LNCaP clone FGC (cell line): ENCODE data around the gene SRRT.
"Not testable (repeated sequence)": the region's sequence is repeated elsewhere in the genome, so short reads cannot be mapped to it uniquely, and the experiment has no call there.

Experiments used
- DNase-seq: peaks from one replicate; pipeline ENCODE4 v3.0.0-alpha.2; 2011; ENCODE audit warnings: low read depth
- H3K4me3 ChIP-seq: 2 replicates; pipeline ENCODE4 v1.5.1; 2011; ENCODE audit warnings: mild to moderate bottlenecking, low read depth, low read length, control low read depth
- CTCF ChIP-seq: IDR thresholded peaks from 2 replicates; pipeline ENCODE4 v1.5.1; 2012; ENCODE audit warnings: mild to moderate bottlenecking; ENCODE audit not compliant: control insufficient read depth, insufficient read depth; ENCODE audit errors: extremely low read depth

The SRRT gene

GRCh38 chr7:100921039-100921438 lies 46.1 kb downstream of the SRRT start:
- no peak overlapping the region for H3K4me3 ChIP-seq
- no peak for TF ChIP-seq CTCF
- no peak for DNase-seq

- DNase-seq, H3K4me3 ChIP-seq: not testable (repeated sequence)
Measured at GRCh38 chr7:100923616-100924015, 48.7 kb downstream of the SRRT start.

GRCh38 chr7:100929808-100930174 lies 54.9 kb downstream of the SRRT start:
- H3K4me3 ChIP-seq: no peak overlapping the region
- TF ChIP-seq CTCF: no peak
- DNase-seq: no peak

GRCh38 chr7:100933734-100934133 lies 58.8 kb downstream of the SRRT start:
- TF ChIP-seq CTCF: no peak
- DNase-seq: no peak

GRCh38 chr7:100935381-100935780 lies 60.5 kb downstream of the SRRT start:
- H3K4me3 ChIP-seq, DNase-seq: not testable (repeated sequence)

More at GRCh38 chr7:100933734-100934133, 58.8 kb downstream of the SRRT start:
- H3K4me3 ChIP-seq: no peak overlapping the region

DNA sequence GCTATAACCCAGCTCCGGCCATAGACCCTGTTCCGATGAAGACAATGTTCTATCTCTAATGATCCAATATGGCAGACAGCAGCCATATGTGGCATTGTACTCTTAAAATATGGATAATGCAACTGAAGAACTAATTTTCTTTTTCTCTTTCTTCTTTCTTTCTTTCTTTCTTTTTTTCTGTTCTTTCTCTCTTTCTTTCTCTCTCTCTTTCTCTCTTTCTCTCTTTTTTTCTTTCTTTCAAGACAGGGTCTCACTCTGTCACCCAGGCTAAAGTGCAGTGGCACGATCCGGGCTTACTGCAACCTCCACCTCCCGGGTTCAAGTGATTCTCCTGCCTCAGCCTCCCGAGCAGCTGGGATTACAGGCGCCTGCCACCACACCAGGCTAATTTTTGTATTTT lies 61.3 kb downstream of the SRRT start:
- not testable (repeated sequence) for DNase-seq, H3K4me3 ChIP-seq
